OCI-LY7 (cell line): ENCODE measurements around the gene LYZL6. TPM values are rescaled to one million over a fixed set of nuclear protein-coding genes. Genes with fewer than 3 reads are reported as not detected.

Source experiments
- BruUV-seq: library from RNA; stranded (reverse); fragments of 400-500 nt; replicated peaks from 2 replicates; lab custom pipeline; 2021; lab: Mats Ljungman, UMichigan
- CTCF ChIA-PET: fragments of 300-600 bp; sonication (Branson Sonifier 250); formaldehyde crosslinking; loops from one replicate; lab custom pipeline; 2022; ENCODE audit warnings: antibody characterized with exemption; ENCODE audit not compliant: unreplicated experiment; lab: Charles Lee
- POLR2A ChIA-PET: fragments of 300-600 bp; sonication (Branson Sonifier 250); formaldehyde crosslinking; loops from one replicate; lab custom pipeline; 2022; ENCODE audit warnings: antibody characterized with exemption; lab: Charles Lee
- DNase-seq: peaks from one replicate; pipeline ENCODE4 v3.0.0-alpha.2; 2015; ENCODE audit warnings: low spot score
- H2AFZ ChIP-seq: fragments of 200-600 bp; sonication (generic), shearing (Covaris generic); 2 replicates; pipeline ENCODE4 v1.6.1; 2014; ENCODE audit warnings: mild to moderate bottlenecking, antibody characterized with exemption, low read length, moderate library complexity
- H3K27ac ChIP-seq: fragments of 200-600 bp; sonication (generic); 2 replicates; pipeline ENCODE4 v1.5.1; 2014; ENCODE audit warnings: mixed run types, low read depth, mild to moderate bottlenecking, moderate library complexity, low read length, inconsistent platforms; ENCODE audit not compliant: poor library complexity, severe bottlenecking
- H3K36me3 ChIP-seq: fragments of 200-600 bp; sonication (generic); 2 replicates; pipeline ENCODE4 v1.6.1; 2014; ENCODE audit warnings: mild to moderate bottlenecking, antibody characterized with exemption, low read length, moderate library complexity, mixed read lengths; ENCODE audit not compliant: insufficient read depth
- H3K4me1 ChIP-seq: fragments of 200-600 bp; sonication (generic); 2 replicates; pipeline ENCODE4 v1.5.1; 2014; ENCODE audit warnings: mild to moderate bottlenecking, low read length; ENCODE audit not compliant: insufficient read depth, poor library complexity, severe bottlenecking
- H3K4me2 ChIP-seq: fragments of 200-600 bp; sonication (generic); 2 replicates; pipeline ENCODE4 v1.6.1; 2014; ENCODE audit warnings: mild to moderate bottlenecking, low read length
- H3K4me3 ChIP-seq: fragments of 200-600 bp; sonication (generic); 2 replicates; pipeline ENCODE4 v1.5.1; 2014; ENCODE audit warnings: mild to moderate bottlenecking, low read depth, low read length; ENCODE audit not compliant: poor library complexity, severe bottlenecking
- H3K79me2 ChIP-seq: fragments of 200-600 bp; sonication (generic); 2 replicates; pipeline ENCODE4 v1.6.1; 2016; ENCODE audit warnings: low read depth, mild to moderate bottlenecking, low read length, moderate library complexity, mixed read lengths; ENCODE audit not compliant: insufficient read depth
- H3K9me2 ChIP-seq: fragments of 200-600 bp; sonication (generic); 2 replicates; pipeline ENCODE4 v1.6.1; 2016; ENCODE audit warnings: mild to moderate bottlenecking, low read length, mixed read lengths; ENCODE audit not compliant: insufficient read depth
- H3K9me3 ChIP-seq: fragments of 200-600 bp; sonication (generic); 2 replicates; pipeline ENCODE4 v1.6.1; 2014; ENCODE audit warnings: mild to moderate bottlenecking, mixed run types, low read length, mixed read lengths
- H4K20me1 ChIP-seq: fragments of 200-600 bp; sonication (generic); 2 replicates; pipeline ENCODE4 v1.6.1; 2014; ENCODE audit warnings: mild to moderate bottlenecking, antibody characterized with exemption, low read length, moderate library complexity, mixed read lengths; ENCODE audit not compliant: insufficient read depth
- CTCF ChIP-seq: fragments of 200-600 bp; sonication (generic); conservative IDR thresholded peaks from 2 replicates; pipeline ENCODE4 v1.5.1; 2014; ENCODE audit warnings: mild to moderate bottlenecking, antibody characterized with exemption, low read length, moderate library complexity, mixed read lengths
- EZH2phosphoT487 ChIP-seq: fragments of 200-600 bp; sonication (generic); IDR thresholded peaks from 2 replicates; pipeline ENCODE4 v1.6.1; 2018; ENCODE audit warnings: low read depth, borderline replicate concordance, mild to moderate bottlenecking, mixed run types, antibody characterized with exemption, low read length, moderate library complexity, mixed read lengths
- intact Hi-C: fragments of 100-400 bp; cut with micrococcal nuclease; formaldehyde crosslinking; loops from one replicate; pipeline ENCODE4 v1.10.0; 2022; ENCODE audit not compliant: unreplicated experiment
- total RNA-seq, 2 experiments: library from RNA; depleted of rRNA in 1 of 2; stranded (reverse); fragments of >200 nt in 1 of 2; shearing (Covaris generic) in 1 of 2; gene quantifications; 2 replicates each; pipeline ENCODE4 v1.2.3, GENCODE V29; 2014 to 2022

LYZL6 gene
- total RNA-seq, 2 experiments from 2014 or later: not detected

- H4K20me1 ChIP-seq: no peaks in the 10 kb centered on the region
- H3K4me3 ChIP-seq: no peak overlapping the region
- no peaks in the 10 kb centered on the region for H3K79me2 ChIP-seq
- no peak overlapping the region for H3K27ac ChIP-seq
- H3K36me3 ChIP-seq: no peaks in the 10 kb centered on the region
- POLR2A ChIA-PET: no interaction called here
- no peak overlapping the region for H3K4me2 ChIP-seq
- H3K9me2 ChIP-seq: no peaks in the 10 kb centered on the region
- no peaks in the 10 kb centered on the region for H3K9me3 ChIP-seq
- no peak overlapping the region for H2AFZ ChIP-seq
- TF ChIP-seq CTCF (no peak), EZH2phosphoT487 (no peak)
- CTCF ChIA-PET: no interaction called here
- intact Hi-C loops: no loop called here
- BruUV-seq: no TSS peak
- H3K4me1 ChIP-seq: no peaks in the 10 kb centered on the region
- DNase-seq: no peak
Measured at GRCh38 chr17:35912339-35912912, 31.1 kb downstream of the LYZL6 start.

GRCh38 chr17:35909408-35909807 is 34.1 kb downstream of the LYZL6 start:
- H3K4me3 ChIP-seq: no peak overlapping the region
- H3K4me2 ChIP-seq: no peak overlapping the region
- no peaks in the 10 kb centered on the region for H3K9me2 ChIP-seq
- no peak overlapping the region for H2AFZ ChIP-seq
- BruUV-seq: no TSS peak
- CTCF ChIA-PET: no interaction called here
- no peaks in the 10 kb centered on the region for H4K20me1 ChIP-seq
- POLR2A ChIA-PET: no interaction called here
- H3K79me2 ChIP-seq: no peaks in the 10 kb centered on the region
- no peak overlapping the region for H3K27ac ChIP-seq
- no peak for DNase-seq
- no peaks in the 10 kb centered on the region for H3K36me3 ChIP-seq
- no peak for TF ChIP-seq EZH2phosphoT487
- no peak for TF ChIP-seq CTCF
- intact Hi-C loops: no loop called here
- no peaks in the 10 kb centered on the region for H3K4me1 ChIP-seq
- H3K9me3 ChIP-seq: no peaks in the 10 kb centered on the region

- TF ChIP-seq EZH2phosphoT487 (no peak), CTCF (no peak)
- CTCF ChIA-PET: no interaction called here
- intact Hi-C loops: no loop called here
Measured at GRCh38 chr17:35907691-35908090, 35.8 kb downstream of the LYZL6 start.

More at GRCh38 chr17:35907691-35908090, 35.8 kb downstream of the LYZL6 start:
- H3K9me3 ChIP-seq: no peaks in the 10 kb centered on the region
- H3K36me3 ChIP-seq: no peaks in the 10 kb centered on the region
- H4K20me1 ChIP-seq: no peaks in the 10 kb centered on the region
- H3K27ac ChIP-seq: no peak overlapping the region
- H3K4me3 ChIP-seq: no peak overlapping the region
- POLR2A ChIA-PET: no interaction called here
- H2AFZ ChIP-seq: no peak overlapping the region
- H3K79me2 ChIP-seq: no peaks in the 10 kb centered on the region
- H3K4me2 ChIP-seq: no peak overlapping the region
- H3K9me2 ChIP-seq: no peaks in the 10 kb centered on the region
- H3K4me1 ChIP-seq: no peaks in the 10 kb centered on the region
- no peak for DNase-seq
- no TSS peak for BruUV-seq
